ENCODE data around the gene CTR9. TPM values are rescaled to one million over a fixed set of nuclear protein-coding genes. Genes with fewer than 3 reads are reported as not detected.
A peak's percentile ranks its signal among the peaks of the same experiment; 100 is the strongest.

Gene CTR9
- polyA plus RNA-seq, 6 donors from 2014 or later: 29.0 to 67.9 (median 59.0) TPM

GRCh38 chr11:10777393-10777793 lies 26.3 kb downstream of the CTR9 start:
- Mint-ChIP-seq H3K27me3 (no peaks in the 10 kb centered on the region), H3K4me1 (peaks cover 0 to 11% (median 7%) of the 10 kb centered on the region in 3 donors), H3K9me3 (no peaks in the 10 kb centered on the region), H3K4me3 (no peak overlapping the region), H3K27ac (peak overlapping the region in 5 of 6 donors; percentile 41 to 96 (median 72)), H3K36me3 (peaks cover 8 to 28% of the 10 kb centered on the region in 2 donors)
- DNase-seq (no peak), ATAC-seq (ENCODE audit: low read depth in 2 of 2) (peak in 1 of 2 donors; percentile 51)

- H3K4me1 Mint-ChIP-seq: peaks cover 0 to 11% (median 7%) of the 10 kb centered on the region in 3 donors
- no peaks in the 10 kb centered on the region for H3K9me3 Mint-ChIP-seq
- no peak overlapping the region for H3K4me3 Mint-ChIP-seq
- peaks cover 8 to 28% of the 10 kb centered on the region in 2 donors for H3K36me3 Mint-ChIP-seq
- H3K27me3 Mint-ChIP-seq: no peaks in the 10 kb centered on the region
- ATAC-seq (ENCODE audit: low read depth in 2 of 2) (peak in 1 of 2 donors; percentile 33), DNase-seq (no peak)
- peak overlapping the region in 4 of 6 donors; percentile 41 to 90 (median 72) for H3K27ac Mint-ChIP-seq
Measured at GRCh38 chr11:10777806-10778205, 26.8 kb downstream of the CTR9 start.

GRCh38 chr11:10778217-10778970 lies 27.3 kb downstream of the CTR9 start:
- H3K4me3 Mint-ChIP-seq: no peak overlapping the region
- ATAC-seq (ENCODE audit: low read depth in 2 of 2): no peak
- no peaks in the 10 kb centered on the region for H3K27me3 Mint-ChIP-seq
- peaks cover 0 to 11% (median 7%) of the 10 kb centered on the region in 3 donors for H3K4me1 Mint-ChIP-seq
- peak overlapping the region in 1 of 6 donors; percentile 43 for H3K27ac Mint-ChIP-seq
- H3K36me3 Mint-ChIP-seq: peaks cover 8 to 28% of the 10 kb centered on the region in 2 donors
- no peaks in the 10 kb centered on the region for H3K9me3 Mint-ChIP-seq
- no peak for DNase-seq

- no peak for ATAC-seq (ENCODE audit: low read depth in 2 of 2)
- peaks cover 0 to 11% (median 7%) of the 10 kb centered on the region in 3 donors for H3K4me1 Mint-ChIP-seq
- no peaks in the 10 kb centered on the region for H3K27me3 Mint-ChIP-seq
- H3K9me3 Mint-ChIP-seq: no peaks in the 10 kb centered on the region
- H3K27ac Mint-ChIP-seq: no peak overlapping the region
- H3K4me3 Mint-ChIP-seq: no peak overlapping the region
- DNase-seq: no peak
- H3K36me3 Mint-ChIP-seq: peaks cover 8 to 28% of the 10 kb centered on the region in 2 donors
Measured at GRCh38 chr11:10779086-10779485, 28.0 kb downstream of the CTR9 start.

- peaks cover 4 to 22% of the 10 kb centered on the region in 2 donors for H3K36me3 Mint-ChIP-seq
Measured at GRCh38 chr11:10780040-10780439, 29.0 kb downstream of the CTR9 start.

GRCh38 chr11:10784232-10785145 lies 33.4 kb downstream of the CTR9 start:
- DNase-seq (no peak), ATAC-seq (ENCODE audit: low read depth in 2 of 2) (no peak)
- Mint-ChIP-seq H3K27me3 (no peaks in the 10 kb centered on the region), H3K9me3 (no peaks in the 10 kb centered on the region), H3K4me1 (no peaks in the 10 kb centered on the region), H3K4me3 (no peak overlapping the region), H3K27ac (no peak overlapping the region), H3K36me3 (no peaks in the 10 kb centered on the region)

More at GRCh38 chr11:10780040-10780439, 29.0 kb downstream of the CTR9 start:
- ATAC-seq (ENCODE audit: low read depth in 2 of 2): no peak
- DNase-seq: no peak
- H3K27me3 Mint-ChIP-seq: no peaks in the 10 kb centered on the region
- peaks cover 0 to 11% (median 7%) of the 10 kb centered on the region in 3 donors for H3K4me1 Mint-ChIP-seq
- H3K27ac Mint-ChIP-seq: no peak overlapping the region
- no peaks in the 10 kb centered on the region for H3K9me3 Mint-ChIP-seq
- H3K4me3 Mint-ChIP-seq: no peak overlapping the region

GRCh38 chr11:10785146-10785474 lies 34.1 kb downstream of the CTR9 start:
- H3K27me3 Mint-ChIP-seq: no peaks in the 10 kb centered on the region
- no peak for DNase-seq
- no peak overlapping the region for H3K4me3 Mint-ChIP-seq
- ATAC-seq (ENCODE audit: low read depth in 2 of 2): no peak
- no peaks in the 10 kb centered on the region for H3K36me3 Mint-ChIP-seq
- H3K27ac Mint-ChIP-seq: no peak overlapping the region
- no peaks in the 10 kb centered on the region for H3K9me3 Mint-ChIP-seq
- no peaks in the 10 kb centered on the region for H3K4me1 Mint-ChIP-seq

GRCh38 chr11:10786451-10786850 lies 35.4 kb downstream of the CTR9 start:
- H3K36me3 Mint-ChIP-seq: no peaks in the 10 kb centered on the region
- H3K27me3 Mint-ChIP-seq: no peaks in the 10 kb centered on the region
- ATAC-seq (ENCODE audit: low read depth in 2 of 2): no peak
- no peak overlapping the region for H3K4me3 Mint-ChIP-seq
- H3K9me3 Mint-ChIP-seq: no peaks in the 10 kb centered on the region
- no peak for DNase-seq
- H3K27ac Mint-ChIP-seq: peak overlapping the region in 1 of 6 donors; percentile 9
- H3K4me1 Mint-ChIP-seq: peaks cover 0 to under 1% (median 0%) of the 10 kb centered on the region in 3 donors

GRCh38 chr11:10792385-10793068 lies 41.5 kb downstream of the CTR9 start:
- Mint-ChIP-seq H3K27ac (peak overlapping the region in 4 of 6 donors; percentile 9 to 63 (median 18)), H3K4me1 (peaks cover 18 to 34% (median 26%) of the 10 kb centered on the region in 3 donors), H3K27me3 (no peaks in the 10 kb centered on the region), H3K9me3 (no peaks in the 10 kb centered on the region), H3K36me3 (peaks cover 0 to 6% of the 10 kb centered on the region in 2 donors), H3K4me3 (peak overlapping the region in 7 of 8 donors; percentile 3 to 65 (median 36))
- DNase-seq (peak; percentile 82), ATAC-seq (ENCODE audit: low read depth in 2 of 2) (peak; percentile 97)

- H3K4me1 Mint-ChIP-seq: peaks cover 18 to 34% (median 26%) of the 10 kb centered on the region in 3 donors
- DNase-seq (no peak), ATAC-seq (ENCODE audit: low read depth in 2 of 2) (no peak)
- H3K27ac Mint-ChIP-seq: no peak overlapping the region
- no peaks in the 10 kb centered on the region for H3K9me3 Mint-ChIP-seq
- no peaks in the 10 kb centered on the region for H3K27me3 Mint-ChIP-seq
- H3K4me3 Mint-ChIP-seq: peak overlapping the region in 1 of 8 donors; percentile 11
- peaks cover 0 to 8% of the 10 kb centered on the region in 2 donors for H3K36me3 Mint-ChIP-seq
Measured at GRCh38 chr11:10793470-10794255, 42.6 kb downstream of the CTR9 start.

GRCh38 chr11:10796191-10796590 lies 45.1 kb downstream of the CTR9 start:
- no peak for ATAC-seq (ENCODE audit: low read depth in 2 of 2)
- Mint-ChIP-seq H3K4me3 (no peak overlapping the region), H3K27ac (no peak overlapping the region), H3K36me3 (peaks cover 20 to 30% of the 10 kb centered on the region in 2 donors), H3K27me3 (no peaks in the 10 kb centered on the region), H3K4me1 (peaks cover 20 to 34% (median 27%) of the 10 kb centered on the region in 3 donors), H3K9me3 (no peaks in the 10 kb centered on the region)
- no peak for DNase-seq

GRCh38 chr11:10797001-10797400 lies 46.0 kb downstream of the CTR9 start:
- DNase-seq (no peak), ATAC-seq (ENCODE audit: low read depth in 2 of 2) (no peak)
- Mint-ChIP-seq H3K4me3 (no peak overlapping the region), H3K27me3 (no peaks in the 10 kb centered on the region), H3K36me3 (peaks cover 27 to 38% of the 10 kb centered on the region in 2 donors), H3K4me1 (peaks cover 25 to 30% (median 29%) of the 10 kb centered on the region in 3 donors), H3K27ac (peak overlapping the region in 1 of 6 donors; percentile 7), H3K9me3 (no peaks in the 10 kb centered on the region)
